Right forelimb (tissue), 1 donor: ENCODE measurements around the gene MTCL3.
"Not testable (repeated sequence)": the region's sequence is repeated elsewhere in the genome, so short reads cannot be mapped to it uniquely, and the experiment has no call there.

Experiments used
- DNase-seq: peaks from one replicate; pipeline ENCODE4 v3.0.0-alpha.2; 2018

MTCL3 gene

DNA sequence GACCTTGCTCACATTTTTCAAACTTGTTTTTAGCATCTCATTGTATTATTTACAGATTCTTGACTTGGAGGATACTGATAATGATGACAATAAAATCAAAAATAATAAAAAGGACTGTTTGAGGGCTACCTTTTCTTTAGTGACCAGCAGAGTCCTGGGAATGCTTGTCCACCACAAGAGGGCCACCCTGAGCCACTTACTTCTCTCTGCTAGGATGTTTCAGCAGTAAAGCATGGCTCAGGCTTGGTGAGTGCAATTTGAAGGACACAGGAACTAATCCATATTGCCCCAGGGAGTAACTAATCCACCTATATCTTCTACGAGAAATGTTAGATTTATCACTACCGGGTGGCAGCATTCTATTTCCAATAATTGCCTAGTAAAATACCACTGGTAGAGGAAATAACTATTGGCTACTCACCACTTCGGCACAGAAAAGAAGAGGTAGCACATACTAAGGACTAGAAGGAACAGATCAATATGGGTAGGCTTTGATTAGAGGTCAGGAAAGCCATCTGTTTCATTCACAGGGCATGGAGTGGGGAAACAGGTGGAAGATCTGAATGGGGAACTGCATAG is 54.2 kb downstream of the MTCL3 start:
- DNase-seq = peak; percentile 61

DNA sequence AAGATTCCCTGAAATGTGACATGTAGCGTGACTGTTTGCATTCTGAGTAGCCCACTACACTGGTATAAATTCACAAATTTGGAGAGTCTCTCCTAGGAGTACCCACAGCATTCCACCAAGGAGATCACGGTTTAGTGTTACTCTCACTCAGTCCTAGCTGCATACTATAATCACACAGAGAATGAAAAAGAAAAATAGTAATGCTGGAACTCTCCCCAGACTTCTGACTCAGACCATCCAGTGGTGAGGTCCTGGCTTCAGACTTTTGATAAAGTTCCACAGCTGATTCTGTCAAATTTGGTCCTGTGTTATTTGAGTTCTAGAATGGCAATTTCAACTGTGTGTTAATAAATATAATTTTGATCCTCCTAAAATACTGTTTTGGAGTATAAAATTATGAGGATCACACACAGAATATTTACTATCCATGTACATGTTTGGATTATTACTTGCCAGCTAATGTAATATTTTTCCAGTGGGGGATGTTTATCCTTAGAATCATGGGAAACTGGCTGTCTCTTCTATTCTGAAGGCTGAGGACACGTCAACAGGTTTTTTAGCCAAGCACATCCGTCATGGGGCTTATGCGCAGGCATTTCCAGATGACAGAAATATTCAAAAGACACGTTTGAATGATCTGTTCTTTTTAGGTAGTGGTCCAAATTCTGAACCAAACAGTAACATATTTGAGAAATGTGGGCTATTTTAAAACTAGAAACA is 54.8 kb downstream of the MTCL3 start:
- peak; percentile 60 for DNase-seq

DNA sequence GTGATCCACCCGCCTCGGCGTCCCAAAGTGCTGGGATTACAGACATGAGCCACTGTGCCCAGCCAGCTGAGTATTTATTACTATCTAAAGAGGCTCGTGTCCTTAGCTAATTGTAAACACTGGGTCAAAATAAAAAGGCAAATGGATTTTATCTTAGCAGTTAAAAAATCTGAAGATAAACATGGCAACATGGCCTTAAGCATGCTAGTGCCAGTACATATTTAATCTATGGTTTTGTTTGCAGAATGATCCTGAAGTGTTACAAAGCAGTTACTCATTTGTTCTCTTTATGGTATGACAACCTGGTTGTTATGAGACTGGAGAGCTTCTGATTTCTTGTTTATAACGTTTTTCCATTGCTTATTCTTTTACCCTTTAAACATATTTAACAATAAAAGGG is 56.1 kb downstream of the MTCL3 start:
- DNase-seq = no peak

DNA sequence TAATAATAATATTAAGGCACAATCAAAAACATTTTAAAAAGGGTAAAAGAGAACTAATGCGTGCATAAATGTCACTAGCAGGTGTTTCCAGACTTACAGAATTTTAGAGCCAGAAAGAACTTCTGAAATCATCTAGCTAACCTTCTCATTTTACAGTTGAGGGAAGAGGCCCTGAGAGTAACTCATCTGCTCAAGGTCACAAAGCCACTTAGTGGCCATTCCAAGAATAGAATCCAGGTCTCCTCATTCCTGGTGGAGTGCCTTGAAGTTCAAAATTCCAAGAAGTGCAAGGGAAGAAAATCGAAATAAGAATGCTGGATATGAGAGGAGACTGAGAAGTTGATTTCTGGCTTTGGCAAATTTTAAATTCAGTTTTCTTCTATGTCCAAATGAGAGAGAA is 56.8 kb downstream of the MTCL3 start:
- DNase-seq = no peak

DNA sequence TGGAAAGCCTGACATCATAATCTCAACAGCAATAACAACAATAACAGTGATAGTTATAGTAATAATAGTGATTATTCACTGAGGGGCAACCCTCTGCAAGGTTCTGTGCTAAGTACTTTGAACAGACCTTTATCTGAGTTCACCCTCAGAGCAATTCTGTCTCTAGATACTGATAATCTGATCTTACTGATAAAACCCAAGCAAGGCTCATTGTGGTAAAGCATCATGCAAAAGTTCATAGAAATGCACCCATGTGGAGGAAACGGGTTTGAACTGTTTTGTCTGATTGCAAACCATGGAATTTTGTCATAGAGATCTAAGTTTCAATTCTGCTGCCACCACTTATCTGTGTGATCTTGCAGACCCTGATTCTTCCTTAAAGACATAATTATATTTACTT is 58.7 kb downstream of the MTCL3 start:
- no peak for DNase-seq

DNA sequence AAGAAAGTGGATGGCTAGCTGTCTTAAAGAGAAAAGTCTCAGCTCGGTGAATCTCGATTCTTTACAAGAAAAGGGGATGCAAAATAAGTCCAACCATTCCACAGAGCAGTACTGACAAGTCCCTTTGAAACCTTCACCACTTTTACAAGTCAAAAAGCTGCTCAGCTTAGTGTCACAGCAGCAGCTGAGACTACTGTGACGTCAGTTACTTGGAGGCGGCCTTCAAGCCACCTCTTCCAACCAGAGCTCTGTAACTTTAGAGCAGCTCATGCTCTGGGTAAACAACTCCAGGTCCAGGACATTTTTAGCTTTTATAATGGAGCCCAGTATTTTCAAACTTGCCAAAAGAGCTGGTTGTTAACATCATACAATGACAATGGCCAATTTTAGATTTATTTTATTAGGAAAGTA is 59.9 kb downstream of the MTCL3 start, which contains the start of gene KIAA0408:
TSS of gene KIAA0408 (minus strand) at position 159 of the 411 bp plus-strand sequence. CDS start 5,408 bp downstream, outside the sequence.
- peak; percentile 72 for DNase-seq

DNA sequence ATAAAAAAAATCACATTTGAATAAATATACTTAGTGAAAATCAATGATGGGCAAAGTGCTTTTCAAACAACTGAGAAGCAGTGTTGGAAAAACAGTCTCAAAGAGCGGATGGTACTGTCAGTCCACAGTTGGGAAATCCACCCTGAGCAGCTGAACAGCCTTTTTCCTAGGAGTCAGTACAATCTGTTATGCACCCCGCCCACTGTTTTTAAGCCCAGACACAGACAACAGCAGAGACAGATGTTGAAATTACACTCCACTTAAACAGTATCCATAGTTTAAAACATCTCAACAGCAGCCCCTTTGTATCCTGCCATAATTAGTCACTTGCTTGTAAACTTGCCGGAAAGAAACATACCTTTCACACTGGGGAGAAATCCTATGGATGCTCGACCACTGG is 60.3 kb downstream of the MTCL3 start:
- DNase-seq = peak; percentile 49

DNA sequence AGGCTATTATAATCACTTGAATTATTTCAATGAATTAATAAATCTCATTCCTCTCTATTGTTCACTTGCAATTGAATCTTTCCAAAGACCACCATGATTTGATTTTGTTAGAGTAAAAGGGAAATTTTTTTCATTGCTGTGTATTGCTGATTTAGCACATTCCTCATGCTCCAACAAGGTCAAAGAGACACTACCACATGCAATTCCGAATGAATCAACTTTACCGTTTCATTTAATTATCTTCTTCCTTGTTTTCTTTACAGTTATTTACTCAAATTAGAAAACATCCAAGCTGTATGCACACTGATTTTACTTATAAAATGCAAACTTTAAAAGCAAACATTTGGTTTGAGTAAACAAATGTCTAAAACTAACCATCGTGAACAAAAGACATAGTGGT is 60.9 kb downstream of the MTCL3 start:
- no peak for DNase-seq

DNA sequence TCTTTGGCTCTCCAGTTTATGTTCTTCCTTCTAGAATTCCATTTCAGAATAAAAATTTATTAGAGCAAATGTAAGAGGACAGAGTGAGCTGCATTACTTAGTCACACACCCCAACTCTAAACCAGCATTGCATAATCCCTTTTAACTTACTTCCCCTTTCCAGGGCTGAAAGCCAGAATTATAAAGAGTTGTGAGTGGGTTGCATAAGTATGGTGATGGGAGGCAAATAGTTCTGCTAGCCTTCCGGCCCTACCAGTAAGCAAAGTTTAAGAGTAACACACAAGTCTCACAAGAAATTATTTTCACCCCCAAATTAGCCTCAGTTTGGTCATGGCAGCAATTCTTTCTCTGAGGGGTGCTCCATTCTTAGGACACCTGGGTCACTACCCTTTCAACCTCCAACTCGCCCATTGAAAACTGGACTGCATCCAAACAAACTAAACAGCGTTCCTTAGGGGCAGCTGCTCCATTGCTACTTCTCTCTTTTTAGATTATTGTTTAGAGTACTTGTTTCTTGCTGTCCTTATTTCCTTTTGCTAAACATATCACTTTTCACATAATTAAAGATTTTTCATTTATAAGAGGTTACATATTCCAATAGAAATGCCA is 61.6 kb downstream of the MTCL3 start:
- no peak for DNase-seq

DNA sequence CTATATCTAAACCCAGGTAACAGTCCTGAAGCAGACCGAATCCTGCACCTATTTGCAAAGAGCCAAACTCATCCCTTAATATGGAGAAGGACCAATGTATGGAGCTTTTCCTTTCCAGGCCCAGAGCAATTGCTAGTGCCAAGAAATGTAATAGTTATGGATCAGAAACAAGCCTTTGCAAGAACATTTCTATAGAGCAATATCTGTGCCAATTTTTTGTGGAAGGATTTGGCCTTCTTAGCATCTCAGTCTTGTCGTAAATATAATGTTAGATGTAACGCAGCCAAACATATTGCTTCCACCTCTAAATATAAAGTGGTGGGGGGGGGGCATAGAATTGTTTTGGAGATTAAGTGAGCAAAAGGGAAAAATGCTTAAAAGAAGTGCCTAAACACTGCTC is 62.7 kb downstream of the MTCL3 start:
- DNase-seq = no peak

DNA sequence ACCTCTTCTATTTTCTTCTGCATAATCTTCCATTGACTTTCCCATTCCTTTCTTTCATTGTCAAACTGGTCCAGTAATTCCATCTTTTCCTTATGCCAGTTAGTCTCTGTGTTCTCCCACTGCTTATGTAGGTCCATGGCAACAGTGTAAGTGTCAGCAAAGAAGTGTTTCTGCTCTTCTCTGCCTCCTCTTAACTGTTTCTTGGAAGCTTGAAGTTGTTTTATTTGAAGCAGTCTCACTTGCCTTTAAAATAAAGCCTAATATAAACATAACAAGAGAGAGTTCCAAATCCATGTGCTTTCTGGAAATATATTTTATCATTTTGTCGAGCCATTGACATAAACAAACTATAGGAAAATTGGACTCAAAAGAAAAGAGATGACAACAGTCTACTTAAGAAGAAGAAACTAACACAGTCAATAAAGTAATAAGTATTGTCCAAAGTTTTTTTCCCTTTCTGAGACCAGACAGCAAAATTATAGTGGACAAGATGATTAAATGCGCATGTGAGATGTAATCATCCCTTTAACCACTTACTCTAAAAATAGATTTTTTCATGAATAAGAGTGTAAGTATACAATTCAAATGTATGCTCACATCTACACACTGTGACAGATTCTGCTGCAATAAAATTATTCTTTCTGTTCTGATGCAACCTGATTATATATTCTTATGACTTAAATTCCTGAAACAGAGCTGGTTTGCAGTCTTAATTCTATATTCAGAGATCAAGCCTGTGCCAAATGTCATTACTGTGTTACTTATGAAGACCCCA is 65.1 kb downstream of the MTCL3 start:
- DNase-seq = no peak

DNA sequence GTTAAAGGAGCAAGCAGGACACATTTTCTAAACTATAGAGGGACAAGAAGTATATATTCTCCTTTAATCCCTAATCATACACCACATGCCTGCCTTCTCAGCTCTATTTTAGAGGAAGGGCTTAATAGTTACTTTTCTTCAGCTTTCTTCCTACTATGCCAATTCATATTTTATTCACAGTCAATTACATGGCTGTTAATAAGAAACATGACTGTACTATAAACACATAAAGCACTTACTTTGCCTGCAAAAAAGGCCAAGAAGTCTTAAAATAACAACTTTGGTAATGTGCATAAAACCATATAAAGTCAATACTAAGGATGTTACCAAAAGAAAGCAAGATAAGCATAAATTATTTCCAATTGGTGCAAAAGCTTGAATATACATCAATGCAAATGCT is 66.3 kb downstream of the MTCL3 start:
- no peak for DNase-seq

DNA sequence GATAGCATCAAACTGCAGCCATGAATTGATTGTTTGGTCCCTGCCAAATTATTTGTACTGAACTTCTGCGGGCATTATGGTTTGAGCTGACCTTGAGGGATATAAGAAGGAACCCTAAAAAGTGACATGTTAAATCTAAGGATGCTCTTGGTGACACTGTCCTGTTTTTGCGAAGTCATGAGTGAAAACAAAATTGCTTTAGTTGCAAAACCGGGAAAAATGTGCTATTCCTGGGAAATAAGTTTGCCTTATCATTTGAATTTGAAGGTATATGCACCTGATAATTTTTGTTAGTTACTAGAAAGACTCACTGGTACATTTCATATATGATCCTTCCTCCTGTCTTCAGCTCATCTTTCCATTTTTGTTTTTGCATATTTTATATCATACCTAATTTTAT is 67.7 kb downstream of the MTCL3 start:
- no peak for DNase-seq

DNA sequence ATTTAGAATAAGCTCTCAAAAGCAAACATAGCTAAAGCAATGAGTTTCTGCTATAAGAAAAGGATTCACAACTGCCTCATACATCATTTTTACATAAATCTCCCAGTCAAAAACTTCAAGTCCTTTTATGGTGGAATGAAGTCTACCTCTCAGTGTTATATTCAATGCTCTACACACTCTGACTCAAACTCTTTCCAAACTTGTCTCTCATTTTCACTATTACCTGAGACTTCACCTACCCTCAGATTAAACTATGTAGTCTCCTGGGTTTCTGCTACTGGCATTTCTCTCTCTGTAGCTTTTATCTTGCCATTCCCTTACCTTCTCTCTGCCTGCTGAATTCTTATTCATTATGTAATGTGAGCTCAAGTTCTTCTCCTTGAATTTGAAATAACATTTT is 71.4 kb downstream of the MTCL3 start:
- DNase-seq = no peak

DNA sequence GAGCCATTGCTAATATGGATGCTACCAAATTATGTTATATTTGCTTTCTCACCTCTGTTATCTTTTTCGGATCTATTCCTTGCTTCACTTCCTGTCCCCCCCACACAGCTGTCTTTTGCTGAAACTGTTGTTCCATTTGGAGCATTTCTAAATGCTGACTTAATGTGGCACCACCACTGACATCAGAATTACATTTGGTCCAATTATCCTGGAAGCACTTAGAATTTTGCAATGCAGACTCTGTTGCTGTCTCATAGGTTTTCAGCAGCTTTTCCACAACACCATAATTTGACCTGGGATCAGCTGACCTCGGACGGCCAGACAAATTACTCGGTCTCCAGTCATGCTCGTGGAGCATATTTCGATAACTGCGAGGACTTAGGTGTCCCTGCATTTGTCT is 72.8 kb downstream of the MTCL3 start:
- no peak for DNase-seq

DNA sequence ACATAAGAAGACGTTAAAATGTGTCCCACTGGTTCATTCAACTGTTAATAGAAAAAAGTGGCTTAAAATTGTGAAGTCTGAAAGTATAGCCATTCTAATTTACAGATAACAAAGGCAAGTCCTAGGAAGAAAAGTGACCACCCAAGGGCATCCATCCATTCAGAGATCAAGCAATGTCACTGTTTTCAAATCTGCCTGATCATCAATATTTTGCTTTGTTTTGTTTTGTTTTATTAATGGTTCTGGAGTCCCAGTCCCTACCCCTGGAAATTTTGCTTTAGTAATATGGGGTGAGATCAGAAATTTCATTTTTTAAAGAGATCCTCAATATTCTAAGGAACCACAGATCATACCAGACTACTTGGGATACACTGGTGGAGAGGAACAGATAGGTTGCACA is 77.3 kb downstream of the MTCL3 start:
- no peak for DNase-seq

DNA sequence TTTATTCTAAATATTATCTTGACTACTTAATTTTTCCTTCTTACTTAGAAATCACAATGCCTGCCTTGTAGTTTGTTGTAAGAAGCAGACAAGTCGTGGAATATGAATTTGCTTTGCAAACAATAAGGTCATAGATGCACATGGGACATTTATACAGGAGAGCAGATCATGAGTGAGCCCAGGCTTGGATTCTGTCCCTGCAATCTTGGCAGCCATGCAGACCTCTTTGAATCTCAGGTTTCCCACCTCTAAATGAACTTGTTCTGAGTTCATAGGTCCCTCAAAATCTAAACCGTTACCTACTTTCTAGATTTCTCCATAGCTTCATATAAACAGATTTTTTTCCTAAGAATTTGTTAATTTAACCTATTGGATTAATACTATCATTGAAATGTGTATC is 79.4 kb downstream of the MTCL3 start:
- DNase-seq = no peak

DNA sequence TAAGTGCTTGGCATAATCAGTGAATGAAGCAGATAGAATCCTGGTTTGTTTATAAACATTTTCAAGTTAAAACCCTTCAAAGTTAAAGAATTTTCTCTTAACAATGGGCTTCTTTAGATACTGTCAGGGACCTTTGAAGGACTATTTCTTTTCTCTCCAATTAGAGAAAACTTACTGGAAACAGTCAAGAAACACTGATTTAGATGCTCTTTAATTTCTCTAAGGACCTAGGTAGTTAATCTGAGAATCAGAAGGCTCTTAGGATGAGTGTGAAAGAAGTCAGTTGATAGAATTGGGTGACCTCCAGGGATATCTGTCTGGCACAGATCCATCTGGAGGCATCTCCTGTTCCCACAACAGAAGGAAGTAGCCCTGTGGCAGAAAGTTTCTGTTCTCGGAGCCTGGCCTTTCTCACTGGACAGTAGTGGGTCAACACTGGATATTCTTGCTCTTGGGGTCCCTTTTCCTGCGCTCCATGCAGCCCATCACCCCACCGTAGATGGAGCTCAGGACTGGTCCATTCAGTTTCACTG is 82.5 kb downstream of the MTCL3 start:
- DNase-seq = no peak

DNA sequence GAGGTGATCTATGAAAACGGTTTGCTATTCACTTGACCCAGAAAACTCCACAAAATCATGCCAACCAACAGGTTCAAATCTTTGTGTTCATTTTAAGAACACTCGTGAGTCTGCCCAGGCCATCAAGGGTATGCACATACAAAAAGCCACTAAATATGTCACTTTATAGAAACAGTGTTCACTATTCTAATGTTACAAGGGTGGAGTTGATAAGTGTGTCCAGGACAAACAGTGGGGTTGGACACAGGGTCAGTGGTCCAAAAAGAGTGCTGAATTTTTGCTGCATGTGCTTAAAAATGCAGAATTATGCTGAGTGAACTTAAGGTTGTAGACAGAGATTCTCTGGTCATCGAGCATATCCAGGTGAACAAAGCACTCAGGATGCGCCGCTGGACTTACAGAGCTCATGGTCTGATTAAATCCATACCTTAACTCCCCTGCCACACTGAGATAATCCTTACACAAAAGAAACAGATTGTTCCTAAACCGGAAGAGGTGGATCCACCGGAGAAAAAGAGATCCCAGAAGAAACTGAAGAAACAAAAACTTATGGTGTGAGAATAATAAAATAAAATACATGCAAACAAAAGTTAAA is 83.4 kb downstream of the MTCL3 start:
- no peak for DNase-seq

DNA sequence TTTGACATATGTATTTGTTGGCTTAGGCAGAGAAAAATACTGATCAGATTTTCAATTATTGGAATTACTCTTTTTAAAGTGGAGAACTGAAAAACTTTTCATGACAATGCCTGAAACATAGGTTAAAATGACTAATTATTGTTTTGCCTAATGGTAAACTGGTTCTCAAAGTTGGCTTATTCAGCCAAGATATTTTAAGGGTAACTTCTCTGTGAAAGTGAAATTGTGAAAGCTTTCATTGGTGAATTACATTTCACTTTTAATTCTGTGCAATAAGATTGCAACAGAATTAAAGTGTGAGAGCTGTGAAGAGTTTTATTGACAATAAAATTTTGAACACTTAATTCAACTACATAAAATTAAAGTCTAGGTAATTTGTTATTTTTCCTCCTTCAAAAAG is 84.5 kb downstream of the MTCL3 start:
- no peak for DNase-seq

DNA sequence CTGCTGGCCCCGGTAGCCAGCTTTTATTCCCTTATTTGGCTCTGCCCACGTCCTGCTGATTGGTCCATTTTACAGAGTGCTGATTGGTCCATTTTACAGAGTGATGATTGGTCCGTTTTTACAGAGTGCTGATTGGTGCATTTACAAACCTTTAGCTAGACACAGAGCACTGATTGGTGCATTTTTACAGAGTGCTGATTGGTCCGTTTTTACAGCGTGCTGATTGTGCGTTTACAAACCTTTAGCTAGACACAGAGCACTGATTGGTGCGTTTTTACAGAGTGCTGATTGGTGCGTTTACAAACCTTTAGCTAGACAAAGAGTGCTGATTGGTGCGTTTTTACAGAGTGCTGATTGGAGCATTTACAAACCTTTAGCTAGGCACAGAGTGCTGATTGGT is 90.6 kb downstream of the MTCL3 start:
- DNase-seq = not testable (repeated sequence)

DNA sequence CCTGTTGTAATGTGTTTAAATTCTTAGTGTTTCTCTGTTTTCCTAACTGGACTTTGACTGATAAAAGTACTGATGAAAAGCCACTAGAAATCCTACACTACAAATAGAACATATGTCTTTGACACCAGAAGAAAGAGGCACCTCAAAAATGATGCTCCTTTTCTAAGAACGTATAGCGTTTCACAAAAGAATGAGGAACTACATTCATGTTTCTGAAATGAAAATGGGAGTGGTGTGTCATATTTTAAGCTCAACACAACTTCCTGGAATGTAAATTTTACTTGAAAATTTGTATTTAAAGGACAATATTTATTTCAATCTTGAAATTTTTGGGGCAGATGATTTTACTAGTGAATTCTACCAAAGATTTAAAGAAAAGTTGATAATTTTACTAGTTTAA is 95.2 kb downstream of the MTCL3 start:
- no peak for DNase-seq
